ENCODE results near the gene CCL21. TPM values are rescaled to one million over a fixed set of nuclear protein-coding genes. Genes with fewer than 3 reads are reported as not detected.

Gene CCL21
- total and polyA plus RNA-seq, 2 of the 13 experiments (the other 11 are each of a cell fraction or from before 2014, with no cell fraction given), result not detected

GRCh38 chr9:34675048-34675714, 34.8 kb downstream of the CCL21 start (continued):
- TF ChIP-seq, protein P1, sequence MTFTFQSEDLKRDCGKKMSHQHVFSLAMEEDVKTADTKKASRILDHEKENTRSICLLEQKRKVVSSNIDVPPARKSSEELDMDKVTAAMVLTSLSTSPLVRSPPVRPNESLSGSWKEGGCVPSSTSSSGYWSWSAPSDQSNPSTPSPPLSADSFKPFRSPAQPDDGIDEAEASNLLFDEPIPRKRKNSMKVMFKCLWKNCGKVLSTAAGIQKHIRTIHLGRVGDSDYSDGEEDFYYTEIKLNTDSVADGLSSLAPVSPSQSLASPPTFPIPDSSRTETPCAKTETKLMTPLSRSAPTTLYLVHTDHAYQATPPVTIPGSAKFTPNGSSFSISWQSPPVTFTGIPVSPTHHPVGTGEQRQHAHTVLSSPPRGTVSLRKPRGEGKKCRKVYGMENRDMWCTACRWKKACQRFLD (CRISPR knock-in tag; IDR thresholded peaks at IDR 0.05; ENCODE audit: borderline replicate concordance), result no peak
- TF ChIP-seq ZEB1 (IDR thresholded peaks at IDR 0.05; ENCODE audit: insufficient replicate concordance, low read depth) (no peak), ZNF710 (CRISPR knock-in tag; IDR thresholded peaks at IDR 0.05; ENCODE audit: borderline replicate concordance) (peak; percentile 76; the same call in 1 of the 2 replicates), SNAPC2 (CRISPR knock-in tag; IDR thresholded peaks at IDR 0.05) (no peak), ZZZ3 (CRISPR knock-in tag; IDR thresholded peaks at IDR 0.05; ENCODE audit: borderline replicate concordance) (no peak), UBTF (CRISPR knock-in tag; IDR thresholded peaks at IDR 0.05) (peak; percentile 44; the same call in 1 of the 2 replicates), NFE2L1 (CRISPR knock-in tag; IDR thresholded peaks at IDR 0.05; ENCODE audit: borderline replicate concordance) (no peak), ZNF333 (CRISPR knock-in tag; IDR thresholded peaks at IDR 0.05; ENCODE audit: borderline replicate concordance) (peak; percentile 68; the same call in 1 of the 2 replicates), MIER2 (CRISPR knock-in tag; IDR thresholded peaks at IDR 0.05) (0 out of 2 replicates have a peak, but pooled peaks have one; percentile 55), ZNF737 (CRISPR knock-in tag; IDR thresholded peaks at IDR 0.05; ENCODE audit: borderline replicate concordance) (no peak), NR2C2 (CRISPR knock-in tag; IDR thresholded peaks at IDR 0.05; ENCODE audit: borderline replicate concordance) (no peak), ZNF598 (CRISPR knock-in tag; IDR thresholded peaks at IDR 0.05; ENCODE audit: borderline replicate concordance) (peak; percentile 66; the same call in 1 of the 2 replicates), EHMT2 (IDR thresholded peaks at IDR 0.05; ENCODE audit: borderline replicate concordance, low read depth, low read length) (no peak), DMAP1 (CRISPR knock-in tag; IDR thresholded peaks at IDR 0.05) (no peak), KDM5B (CRISPR knock-in tag; IDR thresholded peaks at IDR 0.05; ENCODE audit: borderline replicate concordance) (peak; percentile 75; the same call in 1 of the 2 replicates), RAD51 (IDR thresholded peaks at IDR 0.05; ENCODE audit: borderline replicate concordance) (no peak), GATAD2A (CRISPR knock-in tag; IDR thresholded peaks at IDR 0.05) (peak; percentile 56; the same call in 1 of the 2 replicates)
- TF ChIP-seq, protein P2, sequence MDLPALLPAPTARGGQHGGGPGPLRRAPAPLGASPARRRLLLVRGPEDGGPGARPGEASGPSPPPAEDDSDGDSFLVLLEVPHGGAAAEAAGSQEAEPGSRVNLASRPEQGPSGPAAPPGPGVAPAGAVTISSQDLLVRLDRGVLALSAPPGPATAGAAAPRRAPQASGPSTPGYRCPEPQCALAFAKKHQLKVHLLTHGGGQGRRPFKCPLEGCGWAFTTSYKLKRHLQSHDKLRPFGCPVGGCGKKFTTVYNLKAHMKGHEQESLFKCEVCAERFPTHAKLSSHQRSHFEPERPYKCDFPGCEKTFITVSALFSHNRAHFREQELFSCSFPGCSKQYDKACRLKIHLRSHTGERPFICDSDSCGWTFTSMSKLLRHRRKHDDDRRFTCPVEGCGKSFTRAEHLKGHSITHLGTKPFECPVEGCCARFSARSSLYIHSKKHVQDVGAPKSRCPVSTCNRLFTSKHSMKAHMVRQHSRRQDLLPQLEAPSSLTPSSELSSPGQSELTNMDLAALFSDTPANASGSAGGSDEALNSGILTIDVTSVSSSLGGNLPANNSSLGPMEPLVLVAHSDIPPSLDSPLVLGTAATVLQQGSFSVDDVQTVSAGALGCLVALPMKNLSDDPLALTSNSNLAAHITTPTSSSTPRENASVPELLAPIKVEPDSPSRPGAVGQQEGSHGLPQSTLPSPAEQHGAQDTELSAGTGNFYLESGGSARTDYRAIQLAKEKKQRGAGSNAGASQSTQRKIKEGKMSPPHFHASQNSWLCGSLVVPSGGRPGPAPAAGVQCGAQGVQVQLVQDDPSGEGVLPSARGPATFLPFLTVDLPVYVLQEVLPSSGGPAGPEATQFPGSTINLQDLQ (CRISPR knock-in tag; IDR thresholded peaks at IDR 0.05), result no peak
- TF ChIP-seq, protein P3, sequence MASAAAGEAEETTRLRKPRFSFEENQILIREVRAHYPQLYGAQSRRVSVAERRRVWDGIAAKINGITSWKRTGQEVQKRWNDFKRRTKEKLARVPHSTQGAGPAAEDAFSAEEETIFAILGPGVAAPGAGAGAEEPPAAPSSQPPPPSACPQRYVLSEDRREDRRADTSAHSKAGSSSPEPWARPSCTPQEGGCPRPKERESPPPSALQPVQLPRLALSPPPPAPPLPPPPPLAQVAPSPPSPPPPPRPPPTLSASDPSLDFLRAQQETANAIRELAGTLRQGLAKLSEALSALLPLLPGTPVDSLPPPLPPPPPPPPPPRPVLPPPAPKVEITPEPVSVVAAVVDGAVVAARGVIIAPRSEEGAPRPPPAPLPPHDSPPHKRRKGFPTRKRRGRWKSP (CRISPR knock-in tag; IDR thresholded peaks at IDR 0.05), result 0 out of 2 replicates have a peak, but pooled peaks have one; percentile 46
